SW 1271 (cell line): Measurements from ENCODE around the gene SURF6.

Experiments
- DNase-seq, 2 experiments: peaks; one replicate each; lab custom pipeline; 2025; lab: John Stamatoyannopoulos, UW

SURF6 gene

DNA sequence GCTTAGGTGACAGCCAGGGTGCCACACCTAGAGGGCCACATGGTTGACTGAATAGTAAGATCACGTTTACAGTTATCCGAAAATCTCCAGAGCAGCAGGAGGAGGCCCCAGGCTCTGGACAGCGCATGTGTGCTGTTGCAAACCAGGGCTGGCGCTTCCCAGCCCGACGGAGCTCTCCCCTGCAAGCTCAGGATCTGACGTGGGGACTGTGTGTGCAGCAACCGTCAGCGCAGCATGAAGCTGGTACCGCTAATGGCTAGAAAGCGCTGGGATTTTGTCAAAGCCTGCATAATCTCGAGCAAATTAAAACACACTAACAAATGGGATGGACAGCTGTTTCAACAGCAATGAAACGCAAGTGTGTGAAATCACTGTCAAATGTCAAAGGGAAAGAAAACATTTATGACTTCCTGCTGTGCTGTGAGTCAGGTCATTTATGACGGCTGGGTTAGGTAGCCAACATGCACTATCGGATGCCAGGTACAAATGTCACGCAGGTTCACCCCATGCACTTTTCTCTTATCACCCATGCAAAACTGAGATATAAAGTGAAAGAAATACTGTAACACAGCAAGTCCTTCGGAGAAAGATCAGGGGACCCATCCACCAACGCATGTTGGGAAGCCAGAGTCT, 32.4 kb upstream of the SURF6 start:
- DNase-seq, result no peak

DNA sequence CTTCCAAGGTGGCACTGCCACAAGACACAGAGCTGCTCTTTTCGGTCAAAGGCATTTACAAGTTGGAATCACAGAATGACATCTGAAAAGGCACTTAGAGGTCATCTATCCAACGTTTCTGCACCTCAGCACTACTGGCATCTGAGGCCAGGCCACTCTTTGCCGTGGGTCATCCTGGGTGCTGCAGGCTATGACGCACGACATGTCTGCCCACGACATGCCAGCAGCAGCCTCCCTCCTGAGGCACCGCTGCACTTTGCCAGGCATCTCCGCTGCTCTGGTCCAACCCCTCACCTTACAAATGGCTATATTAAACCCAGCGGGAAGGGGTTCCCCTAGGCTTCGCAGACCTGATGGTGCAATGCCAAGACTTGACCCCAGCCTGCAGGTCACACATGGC, 31.8 kb upstream of the SURF6 start:
- no peak for DNase-seq

DNA sequence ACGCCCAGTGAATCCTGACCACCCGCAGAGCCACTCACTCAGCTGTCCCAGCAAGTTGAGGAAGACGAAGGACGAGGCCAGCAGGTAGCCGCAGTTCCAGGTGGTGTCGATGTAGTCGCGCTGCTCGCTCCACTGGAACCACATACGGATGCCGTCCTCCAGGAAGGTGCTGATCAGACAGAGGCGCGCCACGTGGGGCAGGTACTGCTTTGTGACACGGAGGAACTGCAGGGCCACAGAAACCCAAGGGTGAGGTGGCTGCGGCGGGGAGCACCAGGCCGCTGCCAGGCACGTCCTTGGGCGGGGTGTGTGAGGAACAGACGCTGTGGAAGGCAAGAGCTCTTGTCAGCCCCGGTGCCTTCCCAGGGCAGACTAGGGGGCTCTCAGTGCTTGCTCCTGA, 31.2 kb upstream of the SURF6 start:
- no peak for DNase-seq

DNA sequence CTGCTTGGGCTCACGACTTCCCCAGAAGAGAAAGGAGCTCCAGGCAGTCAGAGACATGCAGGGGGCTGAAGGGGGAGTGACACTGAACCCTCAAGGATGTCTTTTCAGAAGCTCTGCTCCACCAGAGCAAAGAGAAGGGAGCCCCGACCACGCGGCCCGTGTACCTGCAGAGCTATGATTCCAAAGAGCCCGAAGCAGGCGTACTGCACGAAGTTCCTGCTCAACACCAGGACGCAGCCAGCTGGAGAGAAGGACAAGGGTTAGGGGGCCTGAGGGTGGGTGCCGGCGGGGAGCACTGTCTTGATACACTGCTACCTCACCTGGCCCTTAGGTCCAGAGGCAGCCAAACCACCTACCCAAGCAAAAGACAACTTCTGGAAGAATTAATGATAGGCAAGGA, 30.4 kb upstream of the SURF6 start:
- no peak for DNase-seq

DNA sequence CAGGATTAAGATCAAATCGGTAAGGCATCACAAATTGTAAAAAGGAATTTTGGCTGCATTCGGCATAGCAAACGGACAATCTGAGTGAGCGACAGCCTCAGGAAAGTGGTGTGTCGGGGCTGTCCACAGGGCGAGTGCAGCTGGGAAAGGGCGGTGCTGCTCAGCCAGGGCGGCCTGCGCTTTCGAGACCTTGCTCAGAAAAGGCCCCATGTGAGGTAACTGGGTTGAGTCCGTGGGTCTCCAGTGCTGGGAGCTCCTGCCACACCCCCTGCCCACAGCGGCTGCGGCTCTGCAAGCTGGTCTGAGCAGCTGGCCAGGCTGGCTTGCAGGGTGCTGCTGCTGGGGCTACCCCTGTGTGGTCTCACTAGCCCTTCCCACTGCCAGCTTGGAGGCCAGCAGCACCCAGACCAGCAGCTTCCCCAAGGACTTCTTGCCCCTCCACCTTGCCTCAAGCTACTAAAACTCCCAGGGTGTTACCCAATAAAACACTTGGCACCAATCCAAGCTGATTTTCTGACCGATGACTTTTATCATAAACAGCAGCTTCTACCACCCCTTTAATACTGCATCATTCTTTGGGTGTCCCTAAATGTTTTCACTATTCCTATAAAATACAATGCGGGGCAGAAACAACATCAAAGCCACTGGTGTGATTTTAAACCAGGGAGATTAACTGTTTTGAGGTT, 26.5 kb upstream of the SURF6 start:
- DNase-seq, result no peak

DNA sequence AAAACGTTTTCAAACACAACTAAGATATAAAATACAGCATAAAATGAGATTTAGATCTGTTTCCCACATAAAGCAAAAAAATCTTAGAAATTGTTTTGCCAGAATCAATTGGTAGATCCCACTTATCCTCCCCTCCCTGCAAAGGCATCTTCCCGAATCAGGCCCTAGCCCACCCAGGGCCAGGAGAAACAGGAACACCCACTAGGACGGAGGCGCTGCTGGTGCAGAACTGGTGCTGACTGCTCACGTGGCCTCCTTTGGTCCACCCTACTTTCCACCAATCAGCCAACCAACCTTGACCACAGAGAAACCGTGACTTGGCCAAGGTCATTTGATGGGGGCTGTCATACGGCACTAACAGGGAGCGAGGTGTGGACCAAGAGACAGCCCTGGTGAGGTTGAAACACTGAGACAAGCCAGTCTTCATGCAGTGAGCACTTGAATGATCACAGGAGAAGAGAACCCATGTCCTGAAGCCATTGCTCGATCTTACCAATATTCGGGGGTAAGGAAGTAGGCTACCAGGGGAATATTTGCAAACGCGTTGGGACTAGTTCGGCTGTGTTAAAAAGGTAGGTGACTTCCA, 25.6 kb upstream of the SURF6 start:
- no peak for DNase-seq

GRCh38 chr9:133360400-133361393, 24.7 kb upstream of the SURF6 start:
- no peak for DNase-seq

DNA sequence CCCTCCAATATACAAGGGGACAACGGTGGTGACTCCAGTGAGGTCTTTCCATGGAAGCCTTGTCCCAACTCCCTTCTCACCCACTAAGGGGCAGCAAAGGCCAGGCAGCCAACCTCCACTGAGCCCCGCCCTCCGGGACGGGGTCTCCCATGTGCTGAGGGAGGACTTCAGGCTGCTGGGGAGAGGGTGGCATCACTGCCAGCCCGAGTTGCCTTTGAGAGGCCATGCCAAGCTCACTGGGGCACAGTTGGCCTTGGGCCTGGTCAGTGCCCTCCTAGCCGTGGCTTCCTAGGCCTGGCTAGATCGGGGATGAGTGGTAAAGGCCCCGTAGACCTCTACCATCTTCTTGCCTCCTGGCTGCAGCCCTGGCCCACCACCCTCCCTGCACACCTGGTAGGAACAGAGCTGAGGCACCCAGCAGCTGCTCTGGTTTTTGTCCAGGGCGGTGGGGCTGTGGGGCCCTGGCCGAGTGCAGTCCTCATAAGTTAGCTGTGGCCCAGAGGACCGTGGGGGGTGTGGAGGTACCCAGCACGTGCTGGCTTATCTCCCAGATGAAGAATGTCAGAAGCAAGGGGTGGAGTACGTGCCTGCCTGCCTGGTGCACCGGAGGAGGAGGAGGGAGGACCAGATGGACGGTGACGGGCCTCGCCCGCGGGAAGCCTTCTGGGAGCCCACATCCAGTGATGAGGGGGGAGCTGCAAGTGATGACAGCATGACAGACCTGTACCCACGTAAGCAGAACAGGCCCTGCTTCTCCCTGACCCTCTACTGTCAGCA, 23.6 kb upstream of the SURF6 start:
- no peak for DNase-seq

- no peak for DNase-seq
Observed at GRCh38 chr9:133357656-133358055, 21.7 kb upstream of the SURF6 start.

GRCh38 chr9:133356391-133357091, 20.6 kb upstream of the SURF6 start, which contains the start of the genes SURF1 and SURF2:
TSS of gene SURF1 (minus strand) at chr9:133356487. CDS start at chr9:133356453, 34 bp downstream.
TSS of gene SURF2 (plus strand) at chr9:133356550. CDS start at chr9:133356593, 43 bp downstream.
- peak; percentile 40 to 72 for DNase-seq

- DNase-seq, result no peak
Observed at GRCh38 chr9:133355881-133356357, 19.9 kb upstream of the SURF6 start.

GRCh38 chr9:133354766-133355165, 18.8 kb upstream of the SURF6 start:
- DNase-seq, result no peak

- no peak for DNase-seq
Observed at GRCh38 chr9:133353548-133353947, 17.6 kb upstream of the SURF6 start.

GRCh38 chr9:133352635-133353340, 16.8 kb upstream of the SURF6 start:
- DNase-seq, result no peak

- DNase-seq, result peak in 1 of 2 experiments; percentile 23
Observed at GRCh38 chr9:133351908-133352634, 16.1 kb upstream of the SURF6 start.

- no peak for DNase-seq
Observed at GRCh38 chr9:133351526-133351907, 15.5 kb upstream of the SURF6 start.

- no peak for DNase-seq
Observed at GRCh38 chr9:133349965-133350616, 14.1 kb upstream of the SURF6 start.

DNA sequence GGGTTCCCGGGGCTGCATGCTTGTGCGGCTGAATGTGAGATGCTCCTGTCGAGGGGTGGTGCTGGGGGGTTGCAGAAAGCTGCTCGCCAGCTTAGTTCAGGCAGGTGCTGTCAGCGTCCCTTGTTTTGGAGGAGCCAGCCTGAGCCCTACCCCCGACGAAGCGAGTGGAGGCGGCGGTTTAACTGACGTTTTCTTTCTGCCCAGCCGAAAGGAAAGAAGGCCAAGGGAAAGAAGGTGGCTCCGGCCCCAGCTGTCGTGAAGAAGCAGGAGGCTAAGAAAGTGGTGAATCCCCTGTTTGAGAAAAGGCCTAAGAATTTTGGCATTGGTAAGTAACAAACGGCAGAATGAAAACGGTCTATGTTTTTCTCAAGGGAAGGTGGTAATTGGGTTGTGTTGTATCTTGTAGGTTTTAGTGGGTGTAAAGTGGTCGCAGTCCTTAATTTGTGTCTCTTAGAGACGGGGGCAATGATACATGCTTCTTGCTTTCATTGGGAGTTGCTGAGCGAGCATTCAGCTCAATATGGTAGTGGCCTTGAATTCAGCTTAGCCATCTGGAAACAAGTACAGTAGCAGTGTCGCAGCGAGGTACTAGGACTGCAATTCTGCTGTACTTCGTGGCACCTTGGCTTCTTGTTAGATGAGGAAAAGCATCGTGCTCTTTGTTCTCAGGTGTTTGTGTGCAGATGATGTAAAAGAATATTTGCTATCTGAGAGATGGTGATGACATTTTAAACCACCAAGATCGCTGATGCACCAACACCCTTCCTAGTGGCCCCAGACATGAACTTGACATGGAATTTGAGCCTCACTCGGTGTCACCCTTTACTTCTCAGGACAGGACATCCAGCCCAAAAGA, 13.0 kb upstream of the SURF6 start:
- DNase-seq, result no peak
